Gastroesophageal sphincter (tissue), 4 donors: Measurements from ENCODE around the gene EFCAB13. TPM values are rescaled to one million over a fixed set of nuclear protein-coding genes. Genes with fewer than 3 reads are reported as not detected.

Experiments
- ATAC-seq: fragments of 150-250 bp; one replicate; pipeline ENCODE4 v1.9.1; 2016; ENCODE audit warnings: mild to moderate bottlenecking, moderate library complexity
- H3K27ac ChIP-seq, 4 donors: fragments of 200-600 bp; sonication (generic) in 3 of 4; 1 replicate in 3 of 4; 2 replicates in 1 of 4; pipeline ENCODE4 v1.5.1; 2016 to 2019
- H3K27me3 ChIP-seq: fragments of 200-600 bp; sonication (generic); one replicate; pipeline ENCODE4 v1.5.1; 2019
- H3K36me3 ChIP-seq, 2 donors: fragments of 200-600 bp; sonication (generic); one replicate each; pipeline ENCODE4 v1.5.1; 2019; ENCODE audit warnings: control low read depth in 1 of 2
- H3K4me1 ChIP-seq, 3 donors: fragments of 200-600 bp; sonication (generic); 1 replicate in 2 of 3; 2 replicates in 1 of 3; pipeline ENCODE4 v1.5.1; 2016 to 2019; ENCODE audit warnings: control low read depth in 2 of 3
- H3K4me3 ChIP-seq, 2 donors: fragments of 200-600 bp; sonication (generic); one replicate each; pipeline ENCODE4 v1.5.1; 2019; ENCODE audit warnings: mild to moderate bottlenecking in 1 of 2, moderate library complexity in 1 of 2
- H3K9me3 ChIP-seq, 3 donors: fragments of 200-600 bp; sonication (generic); one replicate each; pipeline ENCODE4 v1.5.1; 2017 to 2019; ENCODE audit warnings: control low read depth in 2 of 3
- CTCF ChIP-seq, 4 experiments: fragments of 200-600 bp in 2 of 4; fragments of 450-650 bp in 2 of 4; sonication (generic) in 1 of 4; IDR thresholded peaks; one replicate each; pipeline ENCODE4 v1.5.1; 2017 to 2019; ENCODE audit warnings: antibody characterized with exemption in 4 of 4, mild to moderate bottlenecking in 2 of 4, moderate library complexity in 2 of 4
- EP300 ChIP-seq: sonication (generic); formaldehyde crosslinking; IDR thresholded peaks from one replicate; pipeline ENCODE4 v1.6.1; 2017; ENCODE audit warnings: antibody characterized with exemption, mild to moderate bottlenecking
- POLR2A ChIP-seq, 2 donors: fragments of 450-650 bp; IDR thresholded peaks; one replicate each; pipeline ENCODE4 v1.6.1; 2017; ENCODE audit warnings: antibody characterized with exemption in 2 of 2, mild to moderate bottlenecking in 2 of 2, moderate library complexity in 1 of 2
- POLR2AphosphoS5 ChIP-seq: sonication (generic); formaldehyde crosslinking; IDR thresholded peaks from one replicate; pipeline ENCODE4 v1.6.1; 2017; ENCODE audit warnings: antibody characterized with exemption
- WGBS, 2 donors: methylation state at CpG; one replicate each; pipeline ENCODE4 v1.1.5; 2018; ENCODE audit warnings: low coverage in 1 of 2; 5-methylcytosine and 5-hydroxymethylcytosine counted together
- total RNA-seq, 4 donors: library from RNA; depleted of rRNA; stranded (reverse); fragments of >200 nt; gene quantifications; one replicate each; pipeline ENCODE4 v1.1.0, GENCODE V29; 2016

The EFCAB13 gene
- total RNA-seq, 4 donors from 2014 or later, result 7.0 to 14.5 (median 8.6) TPM

GRCh38 chr17:47316311-47316710 lies 7.4 kb upstream of the EFCAB13 start:
- 13 to 21% methylated on average over 3 of the region's 3 CpGs for whole genome bisulfite sequencing, 2 donors
- H3K4me3 ChIP-seq, result no peak overlapping the region
- H3K27me3 ChIP-seq, result no peaks in the 10 kb centered on the region
- ATAC-seq, result peak; percentile 75
- peaks cover 0 to 3% of the 10 kb centered on the region in 2 donors for H3K36me3 ChIP-seq
- peak overlapping the region; percentile 73 to 81 (median 78) for H3K27ac ChIP-seq
- no peaks in the 10 kb centered on the region for H3K9me3 ChIP-seq
- peak; percentile 50 for TF ChIP-seq POLR2AphosphoS5
- TF ChIP-seq EP300, result no peak
- peaks cover 13 to 29% (median 20%) of the 10 kb centered on the region in 3 donors for H3K4me1 ChIP-seq

GRCh38 chr17:47317119-47317518 lies 6.6 kb upstream of the EFCAB13 start:
- no peak for TF ChIP-seq POLR2AphosphoS5
- no peak for TF ChIP-seq POLR2A (IDR thresholded peaks at IDR 0.05)
- TF ChIP-seq CTCF (IDR thresholded peaks at IDR 0.05), result no peak
- no peak for TF ChIP-seq EP300
- H3K27ac ChIP-seq, result peak overlapping the region in 3 of 4 donors; percentile 73 to 81 (median 78)
- no peaks in the 10 kb centered on the region for H3K36me3 ChIP-seq
- no peaks in the 10 kb centered on the region for H3K27me3 ChIP-seq
- peaks cover 13 to 29% (median 20%) of the 10 kb centered on the region in 3 donors for H3K4me1 ChIP-seq
- WGBS, 2 donors, result 38 to 75% methylated on average over 2 of the region's 2 CpGs
- no peaks in the 10 kb centered on the region for H3K9me3 ChIP-seq
- ATAC-seq, result peak; percentile 58
- H3K4me3 ChIP-seq, result no peak overlapping the region

- no peaks in the 10 kb centered on the region for H3K36me3 ChIP-seq
- TF ChIP-seq POLR2A (IDR thresholded peaks at IDR 0.05), result no peak
- H3K27ac ChIP-seq, result no peak overlapping the region
- H3K27me3 ChIP-seq, result no peaks in the 10 kb centered on the region
- peaks cover 13 to 38% (median 20%) of the 10 kb centered on the region in 3 donors for H3K4me1 ChIP-seq
- no peak for ATAC-seq
- no peaks in the 10 kb centered on the region for H3K9me3 ChIP-seq
- H3K4me3 ChIP-seq, result no peak overlapping the region
- WGBS, 2 donors, result 80 to 84% methylated on average over 3 of the region's 3 CpGs
These were observed 5.4 kb upstream of the EFCAB13 start for GRCh38 chr17:47318197-47318918.

GRCh38 chr17:47320879-47321502 lies 2.8 kb upstream of the EFCAB13 start:
- H3K9me3 ChIP-seq, result no peaks in the 10 kb centered on the region
- no peak overlapping the region for H3K4me3 ChIP-seq
- TF ChIP-seq POLR2AphosphoS5, result no peak
- TF ChIP-seq POLR2A (IDR thresholded peaks at IDR 0.05), result no peak
- TF ChIP-seq EP300, result no peak
- TF ChIP-seq CTCF (IDR thresholded peaks at IDR 0.05), result no peak
- ATAC-seq, result no peak
- WGBS, 2 donors, result 80 to 81% methylated on average over 4 to 5 of the region's 5 CpGs
- H3K4me1 ChIP-seq, result peaks cover 1 to 22% (median 9%) of the 10 kb centered on the region in 3 donors
- H3K36me3 ChIP-seq, result no peaks in the 10 kb centered on the region
- no peak overlapping the region for H3K27ac ChIP-seq
- no peaks in the 10 kb centered on the region for H3K27me3 ChIP-seq

GRCh38 chr17:47324224-47325020 lies 667 bp downstream of the EFCAB13 start:
- no peak for TF ChIP-seq POLR2A (IDR thresholded peaks at IDR 0.05)
- TF ChIP-seq POLR2AphosphoS5, result peak; percentile 46
- Histone ChIP-seq H3K4me3 (peak overlapping the region; percentile 66 to 68), H3K27me3 (no peaks in the 10 kb centered on the region), H3K36me3 (no peaks in the 10 kb centered on the region), H3K4me1 (peaks cover 0 to 8% (median 0%) of the 10 kb centered on the region in 3 donors), H3K9me3 (no peaks in the 10 kb centered on the region), H3K27ac (peak overlapping the region; percentile 82 to 94 (median 92))
- 18 to 22% methylated on average over 10 to 22 of the region's 28 CpGs for WGBS, 2 donors
- ATAC-seq, result peak; percentile 54

- TF ChIP-seq EP300 (no peak), POLR2A (IDR thresholded peaks at IDR 0.05) (no peak), CTCF (IDR thresholded peaks at IDR 0.05) (no peak), POLR2AphosphoS5 (no peak)
- H3K9me3 ChIP-seq, result no peaks in the 10 kb centered on the region
- no peak for ATAC-seq
- H3K27ac ChIP-seq, result no peak overlapping the region
- no peaks in the 10 kb centered on the region for H3K36me3 ChIP-seq
- no peak overlapping the region for H3K4me3 ChIP-seq
- peaks cover 0 to 8% (median 0%) of the 10 kb centered on the region in 3 donors for H3K4me1 ChIP-seq
- WGBS, 2 donors, result 83 to 100% methylated on average over 1 of the region's 1 CpG
- no peaks in the 10 kb centered on the region for H3K27me3 ChIP-seq
These were observed 1.4 kb downstream of the EFCAB13 start for GRCh38 chr17:47325176-47325575.
